Esophagus muscularis mucosa (tissue), 4 donors: ENCODE results near the gene TEX261.

Experiments
- CTCF ChIP-seq, 3 experiments: fragments of 200-600 bp in 2 of 3; fragments of 450-650 bp in 1 of 3; sonication (generic) in 2 of 3; IDR thresholded peaks; one replicate each; pipeline ENCODE4 v1.5.1; 2017 to 2019; ENCODE audit warnings: antibody characterized with exemption in 3 of 3, mild to moderate bottlenecking in 2 of 3, moderate library complexity in 1 of 3
- EP300 ChIP-seq: sonication (generic); formaldehyde crosslinking; IDR thresholded peaks from one replicate; pipeline ENCODE4 v1.6.1; 2017; ENCODE audit warnings: antibody characterized with exemption
- POLR2A ChIP-seq: fragments of 450-650 bp; IDR thresholded peaks from one replicate; pipeline ENCODE4 v1.6.1; 2017; ENCODE audit warnings: antibody characterized with exemption, moderate library complexity, mild to moderate bottlenecking, low read depth

- no peak for TF ChIP-seq CTCF (IDR thresholded peaks at IDR 0.05)
- TF ChIP-seq EP300 = no peak
- no peak for TF ChIP-seq POLR2A
These were observed 9.5 kb upstream of the TEX261 start for GRCh38 chr2:71003966-71004755.
